Stimulated activated CD4-positive, alpha-beta T cell treated with anti-CD3 and anti-CD28 coated beads, Interleukin-2, amount 100 ng/mL, for 4 hours (primary cell): ENCODE measurements around the gene IER3.

Experiments
- DNase-seq: peaks from one replicate; pipeline ENCODE4 v3.0.0-alpha.2; 2020; ENCODE audit warnings: low read depth

The IER3 gene

GRCh38 chr6:30744054-30744805 lies at the start of gene IER3:
TSS of gene IER3 (minus strand) at chr6:30744547. CDS start at chr6:30744518, 29 bp downstream.
- DNase-seq, result peak; percentile 88

- no peak for DNase-seq
Observed at GRCh38 chr6:30793521-30794194, 49.3 kb upstream of the IER3 start.

- no peak for DNase-seq
Observed at GRCh38 chr6:30792786-30793185, 48.4 kb upstream of the IER3 start.

GRCh38 chr6:30790724-30791383 lies 46.5 kb upstream of the IER3 start:
- no peak for DNase-seq

GRCh38 chr6:30789606-30790005 lies 45.3 kb upstream of the IER3 start:
- no peak for DNase-seq

- DNase-seq, result no peak
Observed at GRCh38 chr6:30787954-30788353, 43.6 kb upstream of the IER3 start.

- DNase-seq, result no peak
Observed at GRCh38 chr6:30782425-30783014, 38.2 kb upstream of the IER3 start.

- DNase-seq, result no peak
Observed at GRCh38 chr6:30781743-30782424, 37.5 kb upstream of the IER3 start.

GRCh38 chr6:30781395-30781742 lies 37.0 kb upstream of the IER3 start:
- no peak for DNase-seq

GRCh38 chr6:30780642-30780920 lies 36.2 kb upstream of the IER3 start:
- no peak for DNase-seq

- no peak for DNase-seq
Observed at GRCh38 chr6:30779850-30780641, 35.7 kb upstream of the IER3 start.

GRCh38 chr6:30778001-30778635 lies 33.8 kb upstream of the IER3 start:
- no peak for DNase-seq

GRCh38 chr6:30777155-30777485 lies 32.8 kb upstream of the IER3 start:
- DNase-seq, result no peak

GRCh38 chr6:30776390-30777154 lies 32.2 kb upstream of the IER3 start:
- DNase-seq, result no peak

GRCh38 chr6:30775104-30775503 lies 30.8 kb upstream of the IER3 start:
- DNase-seq, result no peak

GRCh38 chr6:30774701-30775100 lies 30.4 kb upstream of the IER3 start:
- no peak for DNase-seq

- DNase-seq, result no peak
Observed at GRCh38 chr6:30770592-30770991, 26.2 kb upstream of the IER3 start.

- no peak for DNase-seq
Observed at GRCh38 chr6:30769853-30770524, 25.6 kb upstream of the IER3 start.

- peak; percentile 90 for DNase-seq
Observed at GRCh38 chr6:30769088-30769852, 24.9 kb upstream of the IER3 start.
